Measurements from ENCODE around the gene KRTAP9-7. TPM values are rescaled to one million over a fixed set of nuclear protein-coding genes. Genes with fewer than 3 reads are reported as not detected.
"Not testable (repeated sequence)": the region's sequence is repeated elsewhere in the genome, so short reads cannot be mapped to it uniquely, and the experiment has no call there.

Gene KRTAP9-7
- total and polyA plus RNA-seq, 2 experiments from 2014 or later: not detected

DNA sequence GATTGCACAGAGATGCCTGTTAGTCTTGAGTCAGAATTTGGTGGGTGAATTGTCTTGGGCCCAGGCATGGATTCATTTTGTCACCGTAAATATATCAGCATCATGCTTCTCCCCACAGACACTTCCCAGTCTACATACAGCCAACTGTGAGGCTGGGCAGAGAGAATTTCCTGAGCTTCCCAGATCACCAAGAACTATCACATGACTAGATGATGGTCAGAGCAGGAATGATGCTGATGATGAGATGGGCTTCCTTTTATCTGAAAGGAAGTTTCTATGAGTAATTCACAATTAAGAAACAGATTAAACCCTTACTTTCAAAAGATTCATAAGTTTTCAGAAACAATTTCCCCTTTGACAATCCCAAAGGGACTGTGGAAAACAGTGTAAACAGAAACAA lies 20.6 kb upstream of the KRTAP9-7 start:
- Histone ChIP-seq H3K79me2 (no peaks in the 10 kb centered on the region), H4K20me1 (ENCODE audit: insufficient read depth, poor library complexity, severe bottlenecking) (no peaks in the 10 kb centered on the region), H3K27ac (no peak overlapping the region), H3K36me3 (replicated peaks; ENCODE audit: insufficient read depth, low read depth) (no peaks in the 10 kb centered on the region), H3K4me3 (no peak overlapping the region), H3K27me3 (peaks cover 37% of the 10 kb centered on the region), H3K4me2 (no peak overlapping the region), H3K9me3 (ENCODE audit: low read depth) (no peaks in the 10 kb centered on the region), H3K4me1 (ENCODE audit: insufficient read depth) (no peaks in the 10 kb centered on the region), H2AFZ (no peak overlapping the region), H3K9me2 (replicated peaks; ENCODE audit: insufficient read depth) (no peaks in the 10 kb centered on the region)
- TF ChIP-seq EZH2phosphoT487 (IDR thresholded peaks at IDR 0.05; ENCODE audit: low read depth, severe bottlenecking, unreplicated experiment): no peak
- no peak for TF ChIP-seq EZH2 (IDR thresholded peaks at IDR 0.05; ENCODE audit: borderline replicate concordance)
- DNase-seq (ENCODE audit: low spot score): peak; percentile 0
- 0% methylated on average over 1 of the region's 1 CpG for WGBS (ENCODE audit: low lambda C conversion rate, missing lambda C conversion rate)

DNA sequence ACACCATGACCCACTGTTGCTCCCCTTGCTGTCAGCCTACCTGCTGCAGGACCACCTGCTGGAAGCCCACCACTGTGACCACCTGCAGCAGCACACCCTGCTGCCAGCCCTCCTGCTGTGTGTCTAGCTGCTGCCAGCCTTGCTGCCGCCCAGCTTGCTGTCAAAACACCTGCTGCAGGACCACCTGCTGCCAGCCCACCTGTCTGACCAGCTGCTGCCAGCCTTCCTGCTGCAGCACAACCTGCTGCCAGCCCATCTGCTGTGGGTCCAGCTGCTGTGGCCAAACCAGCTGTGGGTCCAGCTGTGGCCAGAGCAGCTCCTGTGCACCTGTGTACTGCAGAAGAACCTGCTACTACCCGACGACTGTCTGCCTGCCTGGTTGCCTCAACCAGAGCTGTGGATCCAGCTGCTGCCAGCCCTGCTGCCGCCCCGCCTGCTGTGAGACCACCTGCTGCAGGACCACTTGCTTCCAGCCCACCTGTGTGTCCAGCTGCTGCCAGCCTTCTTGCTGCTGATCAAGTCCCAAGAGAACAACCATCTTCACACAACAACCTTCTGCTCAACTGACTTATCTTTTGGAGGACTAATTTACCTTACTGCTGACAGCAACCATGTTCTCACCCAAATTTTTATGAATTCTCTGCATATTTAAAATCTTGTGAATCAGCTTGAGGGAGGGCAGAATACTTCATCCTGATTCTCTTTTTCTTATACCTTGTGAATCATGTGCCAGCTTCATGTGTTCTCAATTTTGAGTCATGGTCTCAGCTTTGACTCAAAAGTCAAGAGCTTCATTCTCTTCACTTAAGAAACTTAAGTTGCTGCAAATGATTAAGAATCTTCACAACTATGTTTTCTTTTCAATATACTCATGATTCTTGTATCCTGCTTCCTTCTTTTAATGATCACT lies 19.9 kb upstream of the KRTAP9-7 start, which contains the start of gene KRTAP9-9:
Gene KRTAP9-9 (plus strand): TSS at position 4 of the 910 bp plus-strand sequence.
- H4K20me1 ChIP-seq (ENCODE audit: insufficient read depth, poor library complexity, severe bottlenecking); H3K36me3 ChIP-seq (replicated peaks; ENCODE audit: insufficient read depth, low read depth); H3K27ac ChIP-seq; H3K9me2 ChIP-seq (replicated peaks; ENCODE audit: insufficient read depth); H3K9me3 ChIP-seq (ENCODE audit: low read depth); H3K79me2 ChIP-seq; H3K4me3 ChIP-seq; H3K4me1 ChIP-seq (ENCODE audit: insufficient read depth); H2AFZ ChIP-seq; H3K4me2 ChIP-seq: not testable (repeated sequence)
- 72% methylated on average over 5 of the region's 5 CpGs for WGBS (ENCODE audit: low lambda C conversion rate, missing lambda C conversion rate)
- H3K27me3 ChIP-seq: peaks cover 34% of the 10 kb centered on the region
- peak; percentile 0 for DNase-seq (ENCODE audit: low spot score)

DNA sequence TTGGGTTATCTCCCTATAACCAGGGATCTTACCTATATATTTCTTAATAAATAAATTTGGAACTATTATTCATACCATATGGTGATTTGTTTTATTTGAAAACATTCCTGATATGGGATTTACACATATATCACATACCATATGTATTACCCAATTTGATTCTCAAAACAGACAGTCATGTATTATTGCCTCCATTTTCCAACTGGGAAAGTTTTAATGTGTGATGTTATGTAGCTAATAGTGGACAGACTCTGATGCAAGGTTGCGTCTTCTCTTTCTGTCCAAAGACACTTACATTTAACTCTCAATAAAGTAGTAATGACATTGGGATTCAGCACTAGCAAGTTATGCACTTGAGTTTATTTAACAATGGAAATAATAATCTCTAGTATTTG lies 19.2 kb upstream of the KRTAP9-7 start:
- no peak for DNase-seq (ENCODE audit: low spot score)
- Histone ChIP-seq H3K79me2 (no peaks in the 10 kb centered on the region), H2AFZ (no peak overlapping the region), H3K27ac (no peak overlapping the region), H3K27me3 (peaks cover 33% of the 10 kb centered on the region), H3K36me3 (replicated peaks; ENCODE audit: insufficient read depth, low read depth) (no peaks in the 10 kb centered on the region), H3K4me1 (ENCODE audit: insufficient read depth) (no peaks in the 10 kb centered on the region), H3K4me3 (no peak overlapping the region), H3K4me2 (no peak overlapping the region), H3K9me2 (replicated peaks; ENCODE audit: insufficient read depth) (no peaks in the 10 kb centered on the region), H3K9me3 (ENCODE audit: low read depth) (no peaks in the 10 kb centered on the region), H4K20me1 (ENCODE audit: insufficient read depth, poor library complexity, severe bottlenecking) (no peaks in the 10 kb centered on the region)
- 89% methylated on average over 1 of the region's 1 CpG for WGBS (ENCODE audit: low lambda C conversion rate, missing lambda C conversion rate)
- TF ChIP-seq, protein P1, sequence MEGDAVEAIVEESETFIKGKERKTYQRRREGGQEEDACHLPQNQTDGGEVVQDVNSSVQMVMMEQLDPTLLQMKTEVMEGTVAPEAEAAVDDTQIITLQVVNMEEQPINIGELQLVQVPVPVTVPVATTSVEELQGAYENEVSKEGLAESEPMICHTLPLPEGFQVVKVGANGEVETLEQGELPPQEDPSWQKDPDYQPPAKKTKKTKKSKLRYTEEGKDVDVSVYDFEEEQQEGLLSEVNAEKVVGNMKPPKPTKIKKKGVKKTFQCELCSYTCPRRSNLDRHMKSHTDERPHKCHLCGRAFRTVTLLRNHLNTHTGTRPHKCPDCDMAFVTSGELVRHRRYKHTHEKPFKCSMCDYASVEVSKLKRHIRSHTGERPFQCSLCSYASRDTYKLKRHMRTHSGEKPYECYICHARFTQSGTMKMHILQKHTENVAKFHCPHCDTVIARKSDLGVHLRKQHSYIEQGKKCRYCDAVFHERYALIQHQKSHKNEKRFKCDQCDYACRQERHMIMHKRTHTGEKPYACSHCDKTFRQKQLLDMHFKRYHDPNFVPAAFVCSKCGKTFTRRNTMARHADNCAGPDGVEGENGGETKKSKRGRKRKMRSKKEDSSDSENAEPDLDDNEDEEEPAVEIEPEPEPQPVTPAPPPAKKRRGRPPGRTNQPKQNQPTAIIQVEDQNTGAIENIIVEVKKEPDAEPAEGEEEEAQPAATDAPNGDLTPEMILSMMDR (IDR thresholded peaks at IDR 0.05; ENCODE audit: poor library complexity): no peak
- TF ChIP-seq EZH2 (IDR thresholded peaks at IDR 0.05; ENCODE audit: borderline replicate concordance) (no peak), EZH2phosphoT487 (IDR thresholded peaks at IDR 0.05; ENCODE audit: low read depth, severe bottlenecking, unreplicated experiment) (no peak)

DNA sequence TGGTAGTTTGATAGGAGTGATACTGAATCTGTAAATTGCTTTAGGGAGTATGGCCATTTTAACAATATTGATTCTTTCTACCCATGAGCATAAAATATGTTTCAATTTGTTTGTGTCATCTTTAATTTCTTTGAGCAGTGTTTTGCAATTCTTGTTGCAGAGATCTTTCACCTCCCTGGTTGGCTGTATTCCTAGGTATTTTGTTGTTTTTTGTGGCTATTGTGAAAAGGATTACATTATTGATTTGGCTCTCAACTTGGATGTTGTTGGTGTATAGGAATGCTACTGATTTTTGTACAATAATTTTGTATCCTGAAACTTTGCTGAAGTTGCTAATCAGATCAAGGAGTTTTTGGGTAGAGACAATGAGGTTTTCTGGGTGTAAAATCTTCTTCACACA lies 17.1 kb upstream of the KRTAP9-7 start:
- H3K27ac ChIP-seq: no peak overlapping the region
- H3K4me3 ChIP-seq: no peak overlapping the region
- no peaks in the 10 kb centered on the region for H3K9me2 ChIP-seq (replicated peaks; ENCODE audit: insufficient read depth)
- no peaks in the 10 kb centered on the region for H4K20me1 ChIP-seq (ENCODE audit: insufficient read depth, poor library complexity, severe bottlenecking)
- no peaks in the 10 kb centered on the region for H3K79me2 ChIP-seq
- TF ChIP-seq EZH2 (IDR thresholded peaks at IDR 0.05; ENCODE audit: borderline replicate concordance) (no peak), EZH2phosphoT487 (IDR thresholded peaks at IDR 0.05; ENCODE audit: low read depth, severe bottlenecking, unreplicated experiment) (no peak)
- TF ChIP-seq, protein P1 (IDR thresholded peaks at IDR 0.05; ENCODE audit: poor library complexity): no peak
- no peaks in the 10 kb centered on the region for H3K36me3 ChIP-seq (replicated peaks; ENCODE audit: insufficient read depth, low read depth)
- H2AFZ ChIP-seq: no peak overlapping the region
- H3K4me2 ChIP-seq: no peak overlapping the region
- H3K9me3 ChIP-seq (ENCODE audit: low read depth): no peaks in the 10 kb centered on the region
- H3K27me3 ChIP-seq: peaks cover 20% of the 10 kb centered on the region
- DNase-seq (ENCODE audit: low spot score): no peak
- H3K4me1 ChIP-seq (ENCODE audit: insufficient read depth): no peaks in the 10 kb centered on the region
